Heart right ventricle (tissue), 16 donors: ENCODE data around the gene NEK6. TPM values are rescaled to one million over a fixed set of nuclear protein-coding genes. Genes with fewer than 3 reads are reported as not detected.

Source experiments
- ATAC-seq, 8 donors: fragments of 200-7000 bp; cut with Tn5 transposase; one replicate each; pipeline ENCODE4 v1.9.1; 2020; ENCODE audit warnings: mild to moderate bottlenecking in 8 of 8, moderate library complexity in 8 of 8, moderate number of reproducible peaks in 1 of 8
- DNase-seq, 2 donors: peaks; one replicate each; pipeline ENCODE4 v3.0.0-alpha.2; 2020
- H3K27ac ChIP-seq, 10 donors: fragments of 200-600 bp; sonication (generic) in 2 of 10; one replicate each; pipeline versions ENCODE4 v1.5.0 to v1.8.0; 2020 to 2022; ENCODE audit warnings: mild to moderate bottlenecking in 3 of 10
- H3K27me3 ChIP-seq, 7 donors: fragments of 200-600 bp; one replicate each; pipeline ENCODE4 v1.8.0; 2021 to 2022; ENCODE audit warnings: mild to moderate bottlenecking in 2 of 7
- H3K36me3 ChIP-seq, 9 donors: fragments of 200-600 bp; sonication (generic) in 1 of 9; one replicate each; pipeline versions ENCODE4 v1.5.0 to v1.8.0; 2020 to 2022; ENCODE audit warnings: mild to moderate bottlenecking in 2 of 9
- H3K4me1 ChIP-seq, 9 donors: fragments of 200-600 bp; sonication (generic) in 1 of 9; one replicate each; pipeline versions ENCODE4 v1.5.0 to v1.8.0; 2020 to 2022; ENCODE audit warnings: mild to moderate bottlenecking in 4 of 9
- H3K4me3 ChIP-seq, 10 donors: fragments of 200-600 bp; sonication (generic) in 2 of 10; one replicate each; pipeline versions ENCODE4 v1.5.0 to v1.8.0; 2020 to 2022; ENCODE audit warnings: mild to moderate bottlenecking in 7 of 10, moderate library complexity in 2 of 10
- H3K9me3 ChIP-seq, 11 donors: fragments of 200-600 bp in 10 of 11; sonication (generic) in 2 of 11; one replicate each; pipeline versions ENCODE4 v1.5.0 to v1.8.0; 2013 to 2022; ENCODE audit warnings: mild to moderate bottlenecking in 2 of 11, control low read depth in 1 of 11, moderate library complexity in 1 of 11
- WGBS, 2 donors: extraction: QIAGEN DNeasy Blood & Tissue Kit; methylation state at CpG; one replicate each; pipeline ENCODE4 v1.1.7; 2013; ENCODE audit warnings: inconsistent platforms in 1 of 2; 5-methylcytosine and 5-hydroxymethylcytosine counted together
- intact Hi-C, 10 donors: fragments of 100-400 bp; cut with DNase I; formaldehyde crosslinking; loops; one replicate each; pipeline versions ENCODE4 v1.11.1 to v1.14.2; 2022
- polyA plus RNA-seq, 2 donors: library from polyadenylated mRNA; stranded (reverse); fragments of 200-250 nt; gene quantifications; one replicate each; pipeline ENCODE4 v1.2.3, GENCODE V29; 2013
- total RNA-seq, 10 donors: library from RNA; stranded (reverse); fragmentation: NEBNext Ultra II Directional in 3 of 10; extraction: Animal tissue kit (Norgen Biotek cat#: 25700) in 3 of 10; gene quantifications; one replicate each; pipeline versions ENCODE4 v1.2.1 to v1.2.4, GENCODE V29; 2021 to 2023
- TF ChIP-seq, protein P1 (sequence below), 9 donors: fragments of 200-600 bp; sonication (generic) in 2 of 9; IDR thresholded peaks; one replicate each; pipeline versions ENCODE4 v1.5.0 to v1.8.0; 2021 to 2022; ENCODE audit warnings: antibody characterized with exemption in 9 of 9, mild to moderate bottlenecking in 5 of 9, moderate library complexity in 1 of 9
- donor health status: Arrhythmogenic right ventricular cardiomyopathy.
- donor health status: ischemic (EF 13 %, LVEDD 7.1; RV severe dilation, severe dysfunction).
- donor health status: healthy with polysubstance abuse.
- donor health status: DM: no; HTN: yes; CAD: no.
- donor health status: DM: no; HTN: no; CAD: no.
- donor health status: ischemic (EF 25% LVEDD 6.9; RV normal size, moderate dysfunction).
- donor health status: ischemic (EF 25% LVEDD 5.7; RV mildly dilated, moderate dysfunction).
- donor health status: healthy.
- donor health status: DM: yes; HTN: yes; CAD: no.
- donor health status: Ischemic cardiomyopathy.
- donor health status: ischemic (EF 35%, LVEDD 5.7; RV mildly dilated, moderate dysfunction).
- donor health status: nonischemic (EF 11% LVEDD 7.7; RV severe dilation, severe dysfunction).
- donor health status: DM: yes; HTN: yes; CAD: no.
- donor health status: PGD.
- donor health status: ischemic (EF 29% LVEDD 5.4; RV normal size, mild dysfunction).
- donor health status: nonischemic (EF 23%, LVEDD 6.1; RV moderate dilation, normal function).

The NEK6 gene
- total and polyA plus RNA-seq, 12 donors = 1.9 to 22.4 (median 7.5) TPM

DNA sequence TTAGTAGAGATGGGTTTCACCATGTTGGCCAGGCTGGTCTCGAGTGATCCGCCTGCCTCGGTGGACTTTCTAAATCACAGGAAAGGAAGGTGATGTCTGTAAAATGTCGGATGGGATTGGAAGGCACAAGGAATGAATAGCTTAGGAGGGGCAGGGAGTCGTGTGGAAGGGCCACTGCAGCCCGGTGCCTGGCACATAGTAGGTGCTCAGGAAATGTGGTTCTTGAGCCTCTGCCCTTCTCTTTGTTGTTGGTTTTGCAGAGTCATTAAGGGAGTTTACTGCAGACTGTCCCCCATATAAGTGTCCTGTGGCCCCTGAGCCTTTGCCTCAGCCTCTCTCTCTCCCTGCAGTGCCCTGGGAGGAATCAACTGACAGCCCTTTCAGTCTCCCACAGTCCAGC, 11.8 kb downstream of the NEK6 start:
- ATAC-seq (no peak), DNase-seq (no peak)
- no peaks in the 10 kb centered on the region for H3K27me3 ChIP-seq
- TF ChIP-seq, protein P1, sequence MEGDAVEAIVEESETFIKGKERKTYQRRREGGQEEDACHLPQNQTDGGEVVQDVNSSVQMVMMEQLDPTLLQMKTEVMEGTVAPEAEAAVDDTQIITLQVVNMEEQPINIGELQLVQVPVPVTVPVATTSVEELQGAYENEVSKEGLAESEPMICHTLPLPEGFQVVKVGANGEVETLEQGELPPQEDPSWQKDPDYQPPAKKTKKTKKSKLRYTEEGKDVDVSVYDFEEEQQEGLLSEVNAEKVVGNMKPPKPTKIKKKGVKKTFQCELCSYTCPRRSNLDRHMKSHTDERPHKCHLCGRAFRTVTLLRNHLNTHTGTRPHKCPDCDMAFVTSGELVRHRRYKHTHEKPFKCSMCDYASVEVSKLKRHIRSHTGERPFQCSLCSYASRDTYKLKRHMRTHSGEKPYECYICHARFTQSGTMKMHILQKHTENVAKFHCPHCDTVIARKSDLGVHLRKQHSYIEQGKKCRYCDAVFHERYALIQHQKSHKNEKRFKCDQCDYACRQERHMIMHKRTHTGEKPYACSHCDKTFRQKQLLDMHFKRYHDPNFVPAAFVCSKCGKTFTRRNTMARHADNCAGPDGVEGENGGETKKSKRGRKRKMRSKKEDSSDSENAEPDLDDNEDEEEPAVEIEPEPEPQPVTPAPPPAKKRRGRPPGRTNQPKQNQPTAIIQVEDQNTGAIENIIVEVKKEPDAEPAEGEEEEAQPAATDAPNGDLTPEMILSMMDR (IDR thresholded peaks at IDR 0.05) = no peak
- 92 to 96% methylated on average over 6 of the region's 6 CpGs for WGBS, 2 donors
- intact Hi-C loops = no loop called here
- H3K4me3 ChIP-seq = no peak overlapping the region
- peaks cover 8 to 95% (median 43%) of the 10 kb centered on the region in 9 donors for H3K4me1 ChIP-seq
- no peaks in the 10 kb centered on the region for H3K9me3 ChIP-seq
- no peak overlapping the region for H3K27ac ChIP-seq
- peaks cover 0 to 44% (median 0%) of the 10 kb centered on the region in 9 donors for H3K36me3 ChIP-seq

GRCh38 chr9:124270504-124271335, 13.0 kb downstream of the NEK6 start:
- no peaks in the 10 kb centered on the region for H3K27me3 ChIP-seq
- peaks cover 0 to 51% (median 0%) of the 10 kb centered on the region in 9 donors for H3K36me3 ChIP-seq
- H3K9me3 ChIP-seq = no peaks in the 10 kb centered on the region
- WGBS, 2 donors = 72 to 78% methylated on average over 14 of the region's 14 CpGs
- intact Hi-C loops = no loop called here
- H3K27ac ChIP-seq = peak overlapping the region in 1 of 10 donors; percentile 31
- ATAC-seq (peak; percentile 6 to 68 (median 32)), DNase-seq (no peak)
- H3K4me3 ChIP-seq = no peak overlapping the region
- TF ChIP-seq, protein P1 (IDR thresholded peaks at IDR 0.05) = no peak
- peaks cover 8 to 87% (median 43%) of the 10 kb centered on the region in 9 donors for H3K4me1 ChIP-seq

DNA sequence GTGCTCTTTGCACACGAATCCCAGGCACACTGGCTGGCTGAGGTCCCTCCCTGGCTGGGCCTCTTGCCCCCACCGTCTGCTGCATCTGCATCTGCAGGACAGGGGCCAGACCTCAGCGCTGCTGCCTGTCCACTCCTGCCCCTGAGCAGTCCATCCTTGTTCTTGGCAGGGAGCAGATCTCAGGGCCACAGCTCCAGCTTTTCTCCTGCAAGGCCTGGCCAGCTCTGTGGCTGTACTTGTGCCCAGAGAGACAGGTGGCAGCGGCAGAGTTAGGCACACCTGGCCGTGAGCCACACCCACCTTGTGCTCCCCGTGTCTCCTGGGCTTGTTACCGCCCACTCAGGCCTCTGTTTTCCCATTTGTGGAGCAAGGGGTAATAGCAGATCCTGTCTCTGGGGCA, 13.9 kb downstream of the NEK6 start:
- Histone ChIP-seq H3K27ac (peak overlapping the region in 3 of 10 donors; percentile 6 to 31 (median 10)), H3K27me3 (no peaks in the 10 kb centered on the region), H3K9me3 (no peaks in the 10 kb centered on the region), H3K4me3 (no peak overlapping the region), H3K4me1 (peaks cover 8 to 80% (median 39%) of the 10 kb centered on the region in 9 donors), H3K36me3 (peaks cover 0 to 51% (median 0%) of the 10 kb centered on the region in 9 donors)
- TF ChIP-seq, protein P1 (IDR thresholded peaks at IDR 0.05) = no peak
- 75 to 78% methylated on average over 7 of the region's 7 CpGs for WGBS, 2 donors
- ATAC-seq = peak in 2 of 8 donors; percentile 6 to 21
- DNase-seq = no peak
- intact Hi-C loops = no loop called here

- Histone ChIP-seq H3K36me3 (peaks cover 0 to 51% (median 0%) of the 10 kb centered on the region in 9 donors), H3K4me1 (peaks cover 6 to 80% (median 35%) of the 10 kb centered on the region in 9 donors), H3K4me3 (no peak overlapping the region), H3K27me3 (no peaks in the 10 kb centered on the region), H3K27ac (peak overlapping the region in 2 of 10 donors; percentile 10 to 31), H3K9me3 (no peaks in the 10 kb centered on the region)
- TF ChIP-seq, protein P1 (IDR thresholded peaks at IDR 0.05) = no peak
- DNase-seq (no peak), ATAC-seq (no peak)
- intact Hi-C loops = no loop called here
- WGBS, 2 donors = 87 to 90% methylated on average over 7 of the region's 7 CpGs
Measured at GRCh38 chr9:124272118-124272517, 14.4 kb downstream of the NEK6 start.
